ENCODE results near the gene C2orf68. TPM values are rescaled to one million over a fixed set of nuclear protein-coding genes. Genes with fewer than 3 reads are reported as not detected.

C2orf68 gene
- total and polyA plus RNA-seq, 2 of the 13 experiments (the other 11 are each of a cell fraction or from before 2014, with no cell fraction given) = 47.1 to 77.4 TPM

GRCh38 chr2:85561280-85562212 lies 50.3 kb downstream of the C2orf68 start, which contains the start of gene GGCX (continued):
- TF ChIP-seq, protein P1, sequence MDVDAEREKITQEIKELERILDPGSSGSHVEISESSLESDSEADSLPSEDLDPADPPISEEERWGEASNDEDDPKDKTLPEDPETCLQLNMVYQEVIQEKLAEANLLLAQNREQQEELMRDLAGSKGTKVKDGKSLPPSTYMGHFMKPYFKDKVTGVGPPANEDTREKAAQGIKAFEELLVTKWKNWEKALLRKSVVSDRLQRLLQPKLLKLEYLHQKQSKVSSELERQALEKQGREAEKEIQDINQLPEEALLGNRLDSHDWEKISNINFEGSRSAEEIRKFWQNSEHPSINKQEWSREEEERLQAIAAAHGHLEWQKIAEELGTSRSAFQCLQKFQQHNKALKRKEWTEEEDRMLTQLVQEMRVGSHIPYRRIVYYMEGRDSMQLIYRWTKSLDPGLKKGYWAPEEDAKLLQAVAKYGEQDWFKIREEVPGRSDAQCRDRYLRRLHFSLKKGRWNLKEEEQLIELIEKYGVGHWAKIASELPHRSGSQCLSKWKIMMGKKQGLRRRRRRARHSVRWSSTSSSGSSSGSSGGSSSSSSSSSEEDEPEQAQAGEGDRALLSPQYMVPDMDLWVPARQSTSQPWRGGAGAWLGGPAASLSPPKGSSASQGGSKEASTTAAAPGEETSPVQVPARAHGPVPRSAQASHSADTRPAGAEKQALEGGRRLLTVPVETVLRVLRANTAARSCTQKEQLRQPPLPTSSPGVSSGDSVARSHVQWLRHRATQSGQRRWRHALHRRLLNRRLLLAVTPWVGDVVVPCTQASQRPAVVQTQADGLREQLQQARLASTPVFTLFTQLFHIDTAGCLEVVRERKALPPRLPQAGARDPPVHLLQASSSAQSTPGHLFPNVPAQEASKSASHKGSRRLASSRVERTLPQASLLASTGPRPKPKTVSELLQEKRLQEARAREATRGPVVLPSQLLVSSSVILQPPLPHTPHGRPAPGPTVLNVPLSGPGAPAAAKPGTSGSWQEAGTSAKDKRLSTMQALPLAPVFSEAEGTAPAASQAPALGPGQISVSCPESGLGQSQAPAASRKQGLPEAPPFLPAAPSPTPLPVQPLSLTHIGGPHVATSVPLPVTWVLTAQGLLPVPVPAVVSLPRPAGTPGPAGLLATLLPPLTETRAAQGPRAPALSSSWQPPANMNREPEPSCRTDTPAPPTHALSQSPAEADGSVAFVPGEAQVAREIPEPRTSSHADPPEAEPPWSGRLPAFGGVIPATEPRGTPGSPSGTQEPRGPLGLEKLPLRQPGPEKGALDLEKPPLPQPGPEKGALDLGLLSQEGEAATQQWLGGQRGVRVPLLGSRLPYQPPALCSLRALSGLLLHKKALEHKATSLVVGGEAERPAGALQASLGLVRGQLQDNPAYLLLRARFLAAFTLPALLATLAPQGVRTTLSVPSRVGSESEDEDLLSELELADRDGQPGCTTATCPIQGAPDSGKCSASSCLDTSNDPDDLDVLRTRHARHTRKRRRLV (CRISPR knock-in tag; IDR thresholded peaks at IDR 0.05) = no peak
- TF ChIP-seq ZGPAT (CRISPR knock-in tag; IDR thresholded peaks at IDR 0.05) (peak; percentile 88), ZFP41 (CRISPR knock-in tag; IDR thresholded peaks at IDR 0.05; ENCODE audit: borderline replicate concordance) (peak; percentile 85; the same call in 1 of the 2 replicates), SNAPC2 (CRISPR knock-in tag; IDR thresholded peaks at IDR 0.05) (peak; percentile 84), DPF2 (CRISPR knock-in tag; IDR thresholded peaks at IDR 0.05; ENCODE audit: borderline replicate concordance, low read depth) (no peak; the same call in 1 of the 2 replicates), NR3C1 (CRISPR knock-in tag; IDR thresholded peaks at IDR 0.05) (no peak), KAT2B (IDR thresholded peaks at IDR 0.05; ENCODE audit: borderline replicate concordance, low read depth, low read length) (no peak)
- TF ChIP-seq, protein P2, sequence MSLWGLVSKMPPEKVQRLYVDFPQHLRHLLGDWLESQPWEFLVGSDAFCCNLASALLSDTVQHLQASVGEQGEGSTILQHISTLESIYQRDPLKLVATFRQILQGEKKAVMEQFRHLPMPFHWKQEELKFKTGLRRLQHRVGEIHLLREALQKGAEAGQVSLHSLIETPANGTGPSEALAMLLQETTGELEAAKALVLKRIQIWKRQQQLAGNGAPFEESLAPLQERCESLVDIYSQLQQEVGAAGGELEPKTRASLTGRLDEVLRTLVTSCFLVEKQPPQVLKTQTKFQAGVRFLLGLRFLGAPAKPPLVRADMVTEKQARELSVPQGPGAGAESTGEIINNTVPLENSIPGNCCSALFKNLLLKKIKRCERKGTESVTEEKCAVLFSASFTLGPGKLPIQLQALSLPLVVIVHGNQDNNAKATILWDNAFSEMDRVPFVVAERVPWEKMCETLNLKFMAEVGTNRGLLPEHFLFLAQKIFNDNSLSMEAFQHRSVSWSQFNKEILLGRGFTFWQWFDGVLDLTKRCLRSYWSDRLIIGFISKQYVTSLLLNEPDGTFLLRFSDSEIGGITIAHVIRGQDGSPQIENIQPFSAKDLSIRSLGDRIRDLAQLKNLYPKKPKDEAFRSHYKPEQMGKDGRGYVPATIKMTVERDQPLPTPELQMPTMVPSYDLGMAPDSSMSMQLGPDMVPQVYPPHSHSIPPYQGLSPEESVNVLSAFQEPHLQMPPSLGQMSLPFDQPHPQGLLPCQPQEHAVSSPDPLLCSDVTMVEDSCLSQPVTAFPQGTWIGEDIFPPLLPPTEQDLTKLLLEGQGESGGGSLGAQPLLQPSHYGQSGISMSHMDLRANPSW (CRISPR knock-in tag; IDR thresholded peaks at IDR 0.05; ENCODE audit: borderline replicate concordance) = peak; percentile 86; the same call in 1 of the 2 replicates
- TF ChIP-seq, protein P3, sequence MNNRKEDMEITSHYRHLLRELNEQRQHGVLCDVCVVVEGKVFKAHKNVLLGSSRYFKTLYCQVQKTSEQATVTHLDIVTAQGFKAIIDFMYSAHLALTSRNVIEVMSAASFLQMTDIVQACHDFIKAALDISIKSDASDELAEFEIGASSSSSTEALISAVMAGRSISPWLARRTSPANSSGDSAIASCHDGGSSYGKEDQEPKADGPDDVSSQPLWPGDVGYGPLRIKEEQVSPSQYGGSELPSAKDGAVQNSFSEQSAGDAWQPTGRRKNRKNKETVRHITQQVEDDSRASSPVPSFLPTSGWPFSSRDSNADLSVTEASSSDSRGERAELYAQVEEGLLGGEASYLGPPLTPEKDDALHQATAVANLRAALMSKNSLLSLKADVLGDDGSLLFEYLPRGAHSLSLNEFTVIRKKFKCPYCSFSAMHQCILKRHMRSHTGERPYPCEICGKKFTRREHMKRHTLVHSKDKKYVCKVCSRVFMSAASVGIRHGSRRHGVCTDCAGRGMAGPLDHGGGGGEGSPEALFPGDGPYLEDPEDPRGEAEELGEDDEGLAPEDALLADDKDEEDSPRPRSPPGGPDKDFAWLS (CRISPR knock-in tag; IDR thresholded peaks at IDR 0.05; ENCODE audit: borderline replicate concordance) = no peak; the same call in 1 of the 2 replicates
- TF ChIP-seq, protein P4, sequence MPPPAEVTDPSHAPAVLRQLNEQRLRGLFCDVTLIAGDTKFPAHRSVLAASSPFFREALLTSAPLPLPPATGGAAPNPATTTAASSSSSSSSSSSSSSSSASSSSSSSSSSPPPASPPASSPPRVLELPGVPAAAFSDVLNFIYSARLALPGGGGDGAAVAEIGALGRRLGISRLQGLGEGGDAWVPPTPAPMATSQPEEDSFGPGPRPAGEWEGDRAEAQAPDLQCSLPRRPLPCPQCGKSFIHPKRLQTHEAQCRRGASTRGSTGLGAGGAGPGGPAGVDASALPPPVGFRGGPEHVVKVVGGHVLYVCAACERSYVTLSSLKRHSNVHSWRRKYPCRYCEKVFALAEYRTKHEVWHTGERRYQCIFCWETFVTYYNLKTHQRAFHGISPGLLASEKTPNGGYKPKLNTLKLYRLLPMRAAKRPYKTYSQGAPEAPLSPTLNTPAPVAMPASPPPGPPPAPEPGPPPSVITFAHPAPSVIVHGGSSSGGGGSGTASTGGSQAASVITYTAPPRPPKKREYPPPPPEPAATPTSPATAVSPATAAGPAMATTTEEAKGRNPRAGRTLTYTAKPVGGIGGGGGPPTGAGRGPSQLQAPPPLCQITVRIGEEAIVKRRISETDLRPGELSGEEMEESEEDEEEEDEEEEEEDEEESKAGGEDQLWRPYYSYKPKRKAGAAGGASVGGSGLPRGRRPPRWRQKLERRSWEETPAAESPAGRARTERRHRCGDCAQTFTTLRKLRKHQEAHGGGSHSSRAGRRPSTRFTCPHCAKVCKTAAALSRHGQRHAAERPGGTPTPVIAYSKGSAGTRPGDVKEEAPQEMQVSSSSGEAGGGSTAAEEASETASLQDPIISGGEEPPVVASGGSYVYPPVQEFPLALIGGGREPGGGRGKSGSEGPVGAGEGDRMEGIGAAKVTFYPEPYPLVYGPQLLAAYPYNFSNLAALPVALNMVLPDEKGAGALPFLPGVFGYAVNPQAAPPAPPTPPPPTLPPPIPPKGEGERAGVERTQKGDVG (CRISPR knock-in tag; IDR thresholded peaks at IDR 0.05; ENCODE audit: borderline replicate concordance) = peak; percentile 84; the same call in 1 of the 2 replicates
